HEK293 (cell line): ENCODE data around the gene JAZF1.

Experiments
- CTCF ChIA-PET: fragments of 350-600 bp; formaldehyde crosslinking; extraction: SDS; loops from one replicate; lab custom pipeline; 2021; ENCODE audit warnings: antibody characterized with exemption; lab: Yijun Ruan, JAX
- POLR2A ChIA-PET: fragments of 300-600 bp; formaldehyde crosslinking; extraction: SDS; loops from one replicate; lab custom pipeline; 2020; ENCODE audit warnings: antibody characterized with exemption, inconsistent platforms; lab: Yijun Ruan, JAX
- H3K27ac ChIP-seq: fragments of 200-500 bp; sonication (Bioruptor generic); 2 replicates; pipeline ENCODE4 v1.5.1; 2014; ENCODE audit warnings: low read depth, low read length, control low read depth, inconsistent platforms; ENCODE audit errors: extremely low read depth
- H3K36me3 ChIP-seq, 2 experiments: fragments of 200-500 bp in 1 of 2; sonication (Bioruptor generic) in 1 of 2; 1 replicate in 1 of 2; 2 replicates in 1 of 2; pipeline ENCODE4 v1.5.1; 2014 to 2017; ENCODE audit warnings: inconsistent platforms in 2 of 2, low read length in 2 of 2; ENCODE audit not compliant: control insufficient read depth in 2 of 2, insufficient read depth in 1 of 2
- H3K4me1 ChIP-seq: fragments of 200-500 bp; sonication (Bioruptor generic); 2 replicates; pipeline ENCODE4 v1.5.1; 2014; ENCODE audit warnings: mild to moderate bottlenecking, low read length, inconsistent platforms; ENCODE audit not compliant: control insufficient read depth, insufficient read depth
- H3K4me3 ChIP-seq: 2 replicates; pipeline ENCODE4 v1.5.1; 2011; ENCODE audit warnings: low read depth, mild to moderate bottlenecking, control low read depth, low read length, moderate library complexity
- H3K9me3 ChIP-seq: fragments of 200-500 bp; sonication (Bioruptor generic); 2 replicates; pipeline ENCODE4 v1.5.1; 2014; ENCODE audit warnings: low read depth, low read length, inconsistent platforms; ENCODE audit not compliant: control insufficient read depth, insufficient read depth
- HOXC10 ChIP-seq: sonication (generic); formaldehyde crosslinking; IDR thresholded peaks from 2 replicates; pipeline ENCODE4 v1.8.1; 2023; ENCODE audit warnings: mild to moderate bottlenecking, missing genetic modification reagents
- MYNN ChIP-seq: fragments of 450-650 bp; formaldehyde crosslinking; IDR thresholded peaks from 2 replicates; pipeline ENCODE4 v1.5.1; 2016; ENCODE audit warnings: missing biosample characterization, missing genetic modification characterization, borderline replicate concordance
- OSR2 ChIP-seq: fragments of 450-650 bp; formaldehyde crosslinking; IDR thresholded peaks from 2 replicates; pipeline ENCODE4 v1.5.1; 2016; ENCODE audit warnings: missing biosample characterization, missing genetic modification characterization
- ZEB2 ChIP-seq: fragments of 450-650 bp; formaldehyde crosslinking; IDR thresholded peaks from 2 replicates; pipeline ENCODE4 v1.5.1; 2016; ENCODE audit warnings: missing biosample characterization, missing genetic modification characterization
- ZFP69B ChIP-seq: fragments of 450-650 bp; formaldehyde crosslinking; IDR thresholded peaks from 2 replicates; pipeline ENCODE4 v1.5.1; 2016; ENCODE audit warnings: missing biosample characterization, missing genetic modification characterization
- ZNF132 ChIP-seq: fragments of 450-650 bp; formaldehyde crosslinking; IDR thresholded peaks from 2 replicates; pipeline ENCODE4 v1.5.1; 2017; ENCODE audit warnings: missing biosample characterization, missing genetic modification characterization, borderline replicate concordance
- ZNF140 ChIP-seq: fragments of 450-650 bp; formaldehyde crosslinking; IDR thresholded peaks from 2 replicates; pipeline ENCODE4 v1.5.1; 2016; ENCODE audit warnings: missing biosample characterization, missing genetic modification characterization
- ZNF157 ChIP-seq: fragments of 450-650 bp; formaldehyde crosslinking; IDR thresholded peaks from 2 replicates; pipeline ENCODE4 v1.5.1; 2016; ENCODE audit warnings: missing biosample characterization, missing genetic modification characterization
- ZNF175 ChIP-seq: fragments of 450-650 bp; formaldehyde crosslinking; IDR thresholded peaks from 2 replicates; pipeline ENCODE4 v1.5.1; 2016; ENCODE audit warnings: missing biosample characterization, missing genetic modification characterization
- ZNF221 ChIP-seq: fragments of 450-650 bp; formaldehyde crosslinking; IDR thresholded peaks from 2 replicates; pipeline ENCODE4 v1.5.1; 2017; ENCODE audit warnings: missing biosample characterization, missing genetic modification characterization, borderline replicate concordance
- ZNF23 ChIP-seq: fragments of 450-650 bp; formaldehyde crosslinking; IDR thresholded peaks from 2 replicates; pipeline ENCODE4 v1.5.1; 2016; ENCODE audit warnings: missing biosample characterization, missing genetic modification characterization, borderline replicate concordance
- ZNF292 ChIP-seq: fragments of 450-650 bp; formaldehyde crosslinking; IDR thresholded peaks from 2 replicates; pipeline ENCODE4 v1.5.1; 2016; ENCODE audit warnings: low read depth, missing biosample characterization, missing genetic modification characterization, borderline replicate concordance
- ZNF510 ChIP-seq: fragments of 450-650 bp; formaldehyde crosslinking; IDR thresholded peaks from 2 replicates; pipeline ENCODE4 v1.5.1; 2018; ENCODE audit warnings: mild to moderate bottlenecking, missing genetic modification characterization, missing biosample characterization; ENCODE audit not compliant: insufficient replicate concordance
- ZNF530 ChIP-seq: fragments of 450-650 bp; formaldehyde crosslinking; IDR thresholded peaks from 2 replicates; pipeline ENCODE4 v1.5.1; 2016; ENCODE audit warnings: low read depth, missing biosample characterization, missing genetic modification characterization
- ZNF571 ChIP-seq: fragments of 450-650 bp; formaldehyde crosslinking; IDR thresholded peaks from 2 replicates; pipeline ENCODE4 v1.5.0; 2017; ENCODE audit warnings: missing biosample characterization, missing genetic modification characterization
- ZNF585B ChIP-seq: fragments of 450-650 bp; formaldehyde crosslinking; IDR thresholded peaks from 2 replicates; pipeline ENCODE4 v1.5.1; 2016; ENCODE audit warnings: missing biosample characterization, missing genetic modification characterization
- ZNF600 ChIP-seq: fragments of 450-650 bp; formaldehyde crosslinking; IDR thresholded peaks from 2 replicates; pipeline ENCODE4 v1.5.1; 2016; ENCODE audit warnings: missing biosample characterization, missing genetic modification characterization
- ZNF677 ChIP-seq: fragments of 450-650 bp; IDR thresholded peaks from 2 replicates; pipeline ENCODE4 v1.5.0; 2018; ENCODE audit warnings: missing biosample characterization, mild to moderate bottlenecking, missing genetic modification characterization, moderate library complexity
- ZNF792 ChIP-seq: fragments of 450-650 bp; formaldehyde crosslinking; IDR thresholded peaks from 2 replicates; pipeline ENCODE4 v1.5.1; 2016; ENCODE audit warnings: missing biosample characterization, missing genetic modification characterization
- TF ChIP-seq, protein P1 (sequence below): fragments of 450-650 bp; formaldehyde crosslinking; IDR thresholded peaks from 2 replicates; pipeline ENCODE4 v1.5.1; 2016; ENCODE audit warnings: missing biosample characterization, missing genetic modification characterization
- TF ChIP-seq, protein P2 (sequence below): fragments of 450-650 bp; formaldehyde crosslinking; IDR thresholded peaks from 2 replicates; pipeline ENCODE4 v1.5.1; 2016; ENCODE audit warnings: missing biosample characterization, missing genetic modification characterization, low read depth
- TF ChIP-seq, protein P3 (sequence below): fragments of 450-650 bp; formaldehyde crosslinking; IDR thresholded peaks from 2 replicates; pipeline ENCODE4 v1.5.1; 2016; ENCODE audit warnings: missing biosample characterization, missing genetic modification characterization, borderline replicate concordance
- TF ChIP-seq, protein P4 (sequence below): fragments of 450-650 bp; formaldehyde crosslinking; IDR thresholded peaks from 2 replicates; pipeline ENCODE4 v1.5.1; 2016; ENCODE audit warnings: missing biosample characterization, missing genetic modification characterization
- TF ChIP-seq, protein P5 (sequence below): fragments of 450-650 bp; formaldehyde crosslinking; IDR thresholded peaks from 2 replicates; pipeline ENCODE4 v1.5.1; 2016; ENCODE audit warnings: missing biosample characterization, missing genetic modification characterization
- TF ChIP-seq, protein P6 (sequence below): fragments of 450-650 bp; formaldehyde crosslinking; IDR thresholded peaks from 2 replicates; pipeline ENCODE4 v1.5.1; 2016; ENCODE audit warnings: missing biosample characterization, missing genetic modification characterization

JAZF1 gene

DNA sequence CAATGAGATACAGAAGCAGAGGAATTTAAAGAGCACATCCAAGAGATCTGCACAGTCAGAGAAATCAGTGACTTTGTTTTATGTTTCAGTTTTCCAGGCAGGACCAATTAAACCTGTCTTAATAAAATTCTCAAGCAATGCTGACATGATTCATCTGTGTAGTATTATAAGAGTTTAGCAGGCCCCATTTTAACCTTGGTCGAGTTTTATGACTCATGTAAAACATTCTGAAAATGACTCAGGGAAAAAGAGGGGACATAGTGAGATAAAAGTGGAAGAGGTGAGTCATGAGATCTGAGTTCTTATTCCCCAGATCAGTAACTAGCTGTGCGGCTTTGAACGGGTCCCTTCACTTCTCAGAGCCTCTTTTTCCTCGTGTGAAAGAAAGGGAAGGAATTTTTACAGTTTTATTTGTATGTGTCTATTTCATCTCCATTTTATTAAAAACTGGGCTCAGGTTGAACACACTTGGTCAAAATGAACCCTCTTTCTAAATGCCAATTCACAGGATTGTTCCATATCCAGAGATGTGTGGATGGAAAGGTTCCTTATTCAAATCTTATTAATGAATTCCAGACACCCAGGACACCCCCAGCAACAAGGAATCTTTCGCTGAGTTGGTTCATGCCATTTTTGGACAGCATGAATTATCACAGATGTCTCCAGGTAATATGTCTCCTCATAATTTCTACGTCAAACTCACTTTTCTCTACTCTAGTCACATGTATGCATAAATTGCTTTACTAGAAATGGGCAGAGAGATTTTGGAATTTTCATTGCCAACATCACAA lies 143.2 kb downstream of the JAZF1 start:
- Histone ChIP-seq H3K27ac (no peak overlapping the region), H3K9me3 (no peaks in the 10 kb centered on the region), H3K4me3 (no peak overlapping the region), H3K4me1 (peaks cover 9% of the 10 kb centered on the region), H3K36me3 (no peaks in the 10 kb centered on the region; a peak in 1 of 3 replicates)
- ChIA-PET CTCF (interaction anchor here (0.7 to 1.8 kb wide), 5 partner anchors 14 to 150 kb away, joined by 3 to 11 read pairs (median 4); no protein-coding TSS in a partner anchor), POLR2A (no interaction called here)
- TF ChIP-seq ZNF530 (tag by site-specific recombination) = no peak
- TF ChIP-seq ZNF23 = no peak
- TF ChIP-seq, protein P1, sequence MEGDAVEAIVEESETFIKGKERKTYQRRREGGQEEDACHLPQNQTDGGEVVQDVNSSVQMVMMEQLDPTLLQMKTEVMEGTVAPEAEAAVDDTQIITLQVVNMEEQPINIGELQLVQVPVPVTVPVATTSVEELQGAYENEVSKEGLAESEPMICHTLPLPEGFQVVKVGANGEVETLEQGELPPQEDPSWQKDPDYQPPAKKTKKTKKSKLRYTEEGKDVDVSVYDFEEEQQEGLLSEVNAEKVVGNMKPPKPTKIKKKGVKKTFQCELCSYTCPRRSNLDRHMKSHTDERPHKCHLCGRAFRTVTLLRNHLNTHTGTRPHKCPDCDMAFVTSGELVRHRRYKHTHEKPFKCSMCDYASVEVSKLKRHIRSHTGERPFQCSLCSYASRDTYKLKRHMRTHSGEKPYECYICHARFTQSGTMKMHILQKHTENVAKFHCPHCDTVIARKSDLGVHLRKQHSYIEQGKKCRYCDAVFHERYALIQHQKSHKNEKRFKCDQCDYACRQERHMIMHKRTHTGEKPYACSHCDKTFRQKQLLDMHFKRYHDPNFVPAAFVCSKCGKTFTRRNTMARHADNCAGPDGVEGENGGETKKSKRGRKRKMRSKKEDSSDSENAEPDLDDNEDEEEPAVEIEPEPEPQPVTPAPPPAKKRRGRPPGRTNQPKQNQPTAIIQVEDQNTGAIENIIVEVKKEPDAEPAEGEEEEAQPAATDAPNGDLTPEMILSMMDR = no peak
- no peak for TF ChIP-seq ZNF292 (tag by site-specific recombination)
- TF ChIP-seq ZNF510 (tag by site-specific recombination) = no peak
- no peak for TF ChIP-seq ZNF175 (tag by site-specific recombination)
- TF ChIP-seq OSR2 (tag by site-specific recombination) = no peak
- TF ChIP-seq ZNF571 (tag by site-specific recombination) = no peak
- TF ChIP-seq, protein P2, sequence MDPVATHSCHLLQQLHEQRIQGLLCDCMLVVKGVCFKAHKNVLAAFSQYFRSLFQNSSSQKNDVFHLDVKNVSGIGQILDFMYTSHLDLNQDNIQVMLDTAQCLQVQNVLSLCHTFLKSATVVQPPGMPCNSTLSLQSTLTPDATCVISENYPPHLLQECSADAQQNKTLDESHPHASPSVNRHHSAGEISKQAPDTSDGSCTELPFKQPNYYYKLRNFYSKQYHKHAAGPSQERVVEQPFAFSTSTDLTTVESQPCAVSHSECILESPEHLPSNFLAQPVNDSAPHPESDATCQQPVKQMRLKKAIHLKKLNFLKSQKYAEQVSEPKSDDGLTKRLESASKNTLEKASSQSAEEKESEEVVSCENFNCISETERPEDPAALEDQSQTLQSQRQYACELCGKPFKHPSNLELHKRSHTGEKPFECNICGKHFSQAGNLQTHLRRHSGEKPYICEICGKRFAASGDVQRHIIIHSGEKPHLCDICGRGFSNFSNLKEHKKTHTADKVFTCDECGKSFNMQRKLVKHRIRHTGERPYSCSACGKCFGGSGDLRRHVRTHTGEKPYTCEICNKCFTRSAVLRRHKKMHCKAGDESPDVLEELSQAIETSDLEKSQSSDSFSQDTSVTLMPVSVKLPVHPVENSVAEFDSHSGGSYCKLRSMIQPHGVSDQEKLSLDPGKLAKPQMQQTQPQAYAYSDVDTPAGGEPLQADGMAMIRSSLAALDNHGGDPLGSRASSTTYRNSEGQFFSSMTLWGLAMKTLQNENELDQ (tag by site-specific recombination) = no peak
- TF ChIP-seq ZNF792 (tag by site-specific recombination) = no peak
- no peak for TF ChIP-seq ZNF132
- peak; percentile 43; the same call in 1 of the 2 replicates for TF ChIP-seq ZEB2
- TF ChIP-seq, protein P3, sequence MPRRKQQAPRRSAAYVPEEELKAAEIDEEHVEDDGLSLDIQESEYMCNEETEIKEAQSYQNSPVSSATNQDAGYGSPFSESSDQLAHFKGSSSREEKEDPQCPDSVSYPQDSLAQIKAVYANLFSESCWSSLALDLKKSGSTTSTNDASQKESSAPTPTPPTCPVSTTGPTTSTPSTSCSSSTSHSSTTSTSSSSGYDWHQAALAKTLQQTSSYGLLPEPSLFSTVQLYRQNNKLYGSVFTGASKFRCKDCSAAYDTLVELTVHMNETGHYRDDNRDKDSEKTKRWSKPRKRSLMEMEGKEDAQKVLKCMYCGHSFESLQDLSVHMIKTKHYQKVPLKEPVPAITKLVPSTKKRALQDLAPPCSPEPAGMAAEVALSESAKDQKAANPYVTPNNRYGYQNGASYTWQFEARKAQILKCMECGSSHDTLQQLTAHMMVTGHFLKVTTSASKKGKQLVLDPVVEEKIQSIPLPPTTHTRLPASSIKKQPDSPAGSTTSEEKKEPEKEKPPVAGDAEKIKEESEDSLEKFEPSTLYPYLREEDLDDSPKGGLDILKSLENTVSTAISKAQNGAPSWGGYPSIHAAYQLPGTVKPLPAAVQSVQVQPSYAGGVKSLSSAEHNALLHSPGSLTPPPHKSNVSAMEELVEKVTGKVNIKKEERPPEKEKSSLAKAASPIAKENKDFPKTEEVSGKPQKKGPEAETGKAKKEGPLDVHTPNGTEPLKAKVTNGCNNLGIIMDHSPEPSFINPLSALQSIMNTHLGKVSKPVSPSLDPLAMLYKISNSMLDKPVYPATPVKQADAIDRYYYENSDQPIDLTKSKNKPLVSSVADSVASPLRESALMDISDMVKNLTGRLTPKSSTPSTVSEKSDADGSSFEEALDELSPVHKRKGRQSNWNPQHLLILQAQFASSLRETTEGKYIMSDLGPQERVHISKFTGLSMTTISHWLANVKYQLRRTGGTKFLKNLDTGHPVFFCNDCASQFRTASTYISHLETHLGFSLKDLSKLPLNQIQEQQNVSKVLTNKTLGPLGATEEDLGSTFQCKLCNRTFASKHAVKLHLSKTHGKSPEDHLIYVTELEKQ (tag by site-specific recombination) = no peak
- no peak for TF ChIP-seq ZNF585B
- peak; percentile 33; the same call in 1 of the 2 replicates for TF ChIP-seq MYNN (tag by site-specific recombination)
- TF ChIP-seq ZNF221 (tag by site-specific recombination) = no peak
- TF ChIP-seq HOXC10 (CRISPR knock-in tag) = no peak
- 0 out of 2 replicates have a peak, but pooled peaks have one; percentile 10 for TF ChIP-seq ZNF600 (tag by site-specific recombination)
- TF ChIP-seq ZFP69B (tag by site-specific recombination) = 0 out of 2 replicates have a peak, but pooled peaks have one; percentile 32
- TF ChIP-seq ZNF677 (tag by site-specific recombination) = no peak
- TF ChIP-seq, protein P4, sequence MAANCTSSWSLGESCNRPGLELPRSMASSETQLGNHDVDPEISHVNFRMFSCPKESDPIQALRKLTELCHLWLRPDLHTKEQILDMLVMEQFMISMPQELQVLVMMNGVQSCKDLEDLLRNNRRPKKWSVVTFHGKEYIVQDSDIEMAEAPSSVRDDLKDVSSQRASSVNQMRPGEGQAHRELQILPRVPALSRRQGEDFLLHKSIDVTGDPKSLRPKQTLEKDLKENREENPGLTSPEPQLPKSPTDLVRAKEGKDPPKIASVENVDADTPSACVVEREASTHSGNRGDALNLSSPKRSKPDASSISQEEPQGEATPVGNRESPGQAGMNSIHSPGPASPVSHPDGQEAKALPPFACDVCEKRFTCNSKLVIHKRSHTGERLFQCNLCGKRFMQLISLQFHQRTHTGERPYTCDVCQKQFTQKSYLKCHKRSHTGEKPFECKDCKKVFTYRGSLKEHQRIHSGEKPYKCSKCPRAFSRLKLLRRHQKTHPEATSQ = no peak
- TF ChIP-seq, protein P5, sequence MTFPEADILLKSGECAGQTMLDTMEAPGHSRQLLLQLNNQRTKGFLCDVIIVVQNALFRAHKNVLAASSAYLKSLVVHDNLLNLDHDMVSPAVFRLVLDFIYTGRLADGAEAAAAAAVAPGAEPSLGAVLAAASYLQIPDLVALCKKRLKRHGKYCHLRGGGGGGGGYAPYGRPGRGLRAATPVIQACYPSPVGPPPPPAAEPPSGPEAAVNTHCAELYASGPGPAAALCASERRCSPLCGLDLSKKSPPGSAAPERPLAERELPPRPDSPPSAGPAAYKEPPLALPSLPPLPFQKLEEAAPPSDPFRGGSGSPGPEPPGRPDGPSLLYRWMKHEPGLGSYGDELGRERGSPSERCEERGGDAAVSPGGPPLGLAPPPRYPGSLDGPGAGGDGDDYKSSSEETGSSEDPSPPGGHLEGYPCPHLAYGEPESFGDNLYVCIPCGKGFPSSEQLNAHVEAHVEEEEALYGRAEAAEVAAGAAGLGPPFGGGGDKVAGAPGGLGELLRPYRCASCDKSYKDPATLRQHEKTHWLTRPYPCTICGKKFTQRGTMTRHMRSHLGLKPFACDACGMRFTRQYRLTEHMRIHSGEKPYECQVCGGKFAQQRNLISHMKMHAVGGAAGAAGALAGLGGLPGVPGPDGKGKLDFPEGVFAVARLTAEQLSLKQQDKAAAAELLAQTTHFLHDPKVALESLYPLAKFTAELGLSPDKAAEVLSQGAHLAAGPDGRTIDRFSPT (tag by site-specific recombination) = no peak
- TF ChIP-seq, protein P6, sequence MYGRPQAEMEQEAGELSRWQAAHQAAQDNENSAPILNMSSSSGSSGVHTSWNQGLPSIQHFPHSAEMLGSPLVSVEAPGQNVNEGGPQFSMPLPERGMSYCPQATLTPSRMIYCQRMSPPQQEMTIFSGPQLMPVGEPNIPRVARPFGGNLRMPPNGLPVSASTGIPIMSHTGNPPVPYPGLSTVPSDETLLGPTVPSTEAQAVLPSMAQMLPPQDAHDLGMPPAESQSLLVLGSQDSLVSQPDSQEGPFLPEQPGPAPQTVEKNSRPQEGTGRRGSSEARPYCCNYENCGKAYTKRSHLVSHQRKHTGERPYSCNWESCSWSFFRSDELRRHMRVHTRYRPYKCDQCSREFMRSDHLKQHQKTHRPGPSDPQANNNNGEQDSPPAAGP (tag by site-specific recombination) = no peak
- TF ChIP-seq ZNF157 (tag by site-specific recombination) = no peak
- TF ChIP-seq ZNF140 (tag by site-specific recombination) = no peak
